HEK293 (cell line): ENCODE measurements around the gene PYGM.

Experiments used
- CTCF ChIA-PET: fragments of 350-600 bp; formaldehyde crosslinking; extraction: SDS; loops from one replicate; lab custom pipeline; 2021; ENCODE audit warnings: antibody characterized with exemption; lab: Yijun Ruan, JAX
- POLR2A ChIA-PET: fragments of 300-600 bp; formaldehyde crosslinking; extraction: SDS; loops from one replicate; lab custom pipeline; 2020; ENCODE audit warnings: antibody characterized with exemption, inconsistent platforms; lab: Yijun Ruan, JAX
- H3K27ac ChIP-seq: fragments of 200-500 bp; sonication (Bioruptor generic); 2 replicates; pipeline ENCODE4 v1.5.1; 2014; ENCODE audit warnings: low read depth, low read length, control low read depth, inconsistent platforms; ENCODE audit errors: extremely low read depth
- H3K36me3 ChIP-seq, 2 experiments: fragments of 200-500 bp in 1 of 2; sonication (Bioruptor generic) in 1 of 2; 1 replicate in 1 of 2; 2 replicates in 1 of 2; pipeline ENCODE4 v1.5.1; 2014 to 2017; ENCODE audit warnings: inconsistent platforms in 2 of 2, low read length in 2 of 2; ENCODE audit not compliant: control insufficient read depth in 2 of 2, insufficient read depth in 1 of 2
- H3K4me1 ChIP-seq: fragments of 200-500 bp; sonication (Bioruptor generic); 2 replicates; pipeline ENCODE4 v1.5.1; 2014; ENCODE audit warnings: mild to moderate bottlenecking, low read length, inconsistent platforms; ENCODE audit not compliant: control insufficient read depth, insufficient read depth
- H3K4me3 ChIP-seq: 2 replicates; pipeline ENCODE4 v1.5.1; 2011; ENCODE audit warnings: low read depth, mild to moderate bottlenecking, control low read depth, low read length, moderate library complexity
- H3K9me3 ChIP-seq: fragments of 200-500 bp; sonication (Bioruptor generic); 2 replicates; pipeline ENCODE4 v1.5.1; 2014; ENCODE audit warnings: low read depth, low read length, inconsistent platforms; ENCODE audit not compliant: control insufficient read depth, insufficient read depth
- ZBTB48 ChIP-seq: fragments of 450-650 bp; formaldehyde crosslinking; IDR thresholded peaks from 2 replicates; pipeline ENCODE4 v1.5.1; 2016; ENCODE audit warnings: missing biosample characterization, missing genetic modification characterization
- ZFP69B ChIP-seq: fragments of 450-650 bp; formaldehyde crosslinking; IDR thresholded peaks from 2 replicates; pipeline ENCODE4 v1.5.1; 2016; ENCODE audit warnings: missing biosample characterization, missing genetic modification characterization
- ZNF157 ChIP-seq: fragments of 450-650 bp; formaldehyde crosslinking; IDR thresholded peaks from 2 replicates; pipeline ENCODE4 v1.5.1; 2016; ENCODE audit warnings: missing biosample characterization, missing genetic modification characterization
- ZNF202 ChIP-seq: fragments of 450-650 bp; formaldehyde crosslinking; IDR thresholded peaks from 2 replicates; pipeline ENCODE4 v1.5.1; 2016; ENCODE audit warnings: missing biosample characterization, missing genetic modification characterization, borderline replicate concordance
- ZNF211 ChIP-seq: fragments of 450-650 bp; formaldehyde crosslinking; IDR thresholded peaks from 2 replicates; pipeline ENCODE4 v1.5.1; 2016; ENCODE audit warnings: low read depth, missing biosample characterization, missing genetic modification characterization
- ZNF24 ChIP-seq: fragments of 450-650 bp; formaldehyde crosslinking; IDR thresholded peaks from 2 replicates; pipeline ENCODE4 v1.5.1; 2016; ENCODE audit warnings: missing biosample characterization, missing genetic modification characterization
- ZNF266 ChIP-seq: fragments of 450-650 bp; formaldehyde crosslinking; IDR thresholded peaks from 2 replicates; pipeline ENCODE4 v1.5.1; 2016; ENCODE audit warnings: missing biosample characterization, missing genetic modification characterization, low read depth
- ZNF341 ChIP-seq: fragments of 450-650 bp; formaldehyde crosslinking; IDR thresholded peaks from 2 replicates; pipeline ENCODE4; 2016; ENCODE audit warnings: low read depth, missing biosample characterization, missing genetic modification characterization
- ZNF514 ChIP-seq: fragments of 450-650 bp; formaldehyde crosslinking; IDR thresholded peaks from 2 replicates; pipeline ENCODE4 v1.5.1; 2016; ENCODE audit warnings: missing biosample characterization, missing genetic modification characterization
- ZNF610 ChIP-seq: fragments of 450-650 bp; formaldehyde crosslinking; IDR thresholded peaks from 2 replicates; pipeline ENCODE4 v1.5.1; 2016; ENCODE audit warnings: missing biosample characterization, missing genetic modification characterization, borderline replicate concordance
- ZNF626 ChIP-seq: fragments of 450-650 bp; sonication (Bioruptor Pico); formaldehyde crosslinking; IDR thresholded peaks from 2 replicates; pipeline ENCODE4 v1.5.1; 2018; ENCODE audit warnings: missing biosample characterization, missing genetic modification characterization, inconsistent platforms
- TF ChIP-seq, protein P1 (sequence below): fragments of 450-650 bp; formaldehyde crosslinking; IDR thresholded peaks from 2 replicates; pipeline ENCODE4 v1.5.1; 2016; ENCODE audit warnings: missing biosample characterization, missing genetic modification characterization
- TF ChIP-seq, protein P2 (sequence below): fragments of 450-650 bp; formaldehyde crosslinking; IDR thresholded peaks from 2 replicates; pipeline ENCODE4 v1.5.1; 2016; ENCODE audit warnings: missing biosample characterization, missing genetic modification characterization
- TF ChIP-seq, protein P3 (sequence below): fragments of 450-650 bp; formaldehyde crosslinking; IDR thresholded peaks from 2 replicates; pipeline ENCODE4 v1.5.1; 2016; ENCODE audit warnings: missing biosample characterization, missing genetic modification characterization
- TF ChIP-seq, protein P4 (sequence below): fragments of 450-650 bp; formaldehyde crosslinking; IDR thresholded peaks from 2 replicates; pipeline ENCODE4 v1.5.1; 2016; ENCODE audit warnings: missing biosample characterization, missing genetic modification characterization
- TF ChIP-seq, protein P5 (sequence below): fragments of 450-650 bp; formaldehyde crosslinking; IDR thresholded peaks from 2 replicates; pipeline ENCODE4 v1.5.1; 2016; ENCODE audit warnings: missing biosample characterization, missing genetic modification characterization
- TF ChIP-seq, protein P6 (sequence below): fragments of 450-650 bp; formaldehyde crosslinking; IDR thresholded peaks from 2 replicates; pipeline ENCODE4 v1.5.1; 2016; ENCODE audit warnings: missing biosample characterization, missing genetic modification characterization
- TF ChIP-seq, protein P7 (sequence below): fragments of 450-650 bp; formaldehyde crosslinking; IDR thresholded peaks from 2 replicates; pipeline ENCODE4 v1.5.1; 2016; ENCODE audit warnings: missing biosample characterization, missing genetic modification characterization, borderline replicate concordance

Gene PYGM

DNA sequence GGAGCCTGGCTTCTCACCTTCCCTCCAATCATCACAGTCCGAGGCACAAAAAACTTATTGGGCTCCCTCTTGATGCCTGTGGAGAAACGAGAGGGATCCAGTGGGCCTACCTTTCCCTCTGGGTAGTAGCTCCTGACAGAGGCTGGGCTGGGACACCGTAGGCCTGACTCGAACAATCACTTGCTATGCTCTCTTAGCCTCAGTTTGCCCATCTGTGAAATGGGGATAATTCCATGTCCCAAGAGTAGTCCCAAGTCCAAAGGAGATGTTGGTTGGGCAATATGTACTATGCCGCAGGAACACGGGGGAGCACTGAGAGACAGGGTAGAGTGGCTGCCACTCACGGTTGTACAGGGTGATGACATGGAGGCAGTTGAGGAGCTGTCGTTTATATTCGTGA is 8.2 kb downstream of the PYGM start:
- H3K4me1 ChIP-seq: no peaks in the 10 kb centered on the region
- ChIA-PET CTCF (interaction anchor here (0.6 to 1.7 kb wide), 5 partner anchors 8 to 262 kb away, joined by 3 to 15 read pairs (median 4); partner anchors contain the start of gene RASGRP2), POLR2A (interaction anchor here (0.6 kb wide), 1 partner anchor 582 kb away, joined by 3 read pairs; the partner anchor contains the start of gene DPF2)
- H3K36me3 ChIP-seq: peaks cover 0 to 3% of the 10 kb centered on the region in 2 experiments; a peak in 1 of 3 replicates
- H3K27ac ChIP-seq: no peak overlapping the region
- H3K4me3 ChIP-seq: no peak overlapping the region
- H3K9me3 ChIP-seq: no peaks in the 10 kb centered on the region
- no peak for TF ChIP-seq ZNF266 (tag by site-specific recombination)
- TF ChIP-seq ZFP69B (tag by site-specific recombination): no peak
- TF ChIP-seq, protein P1, sequence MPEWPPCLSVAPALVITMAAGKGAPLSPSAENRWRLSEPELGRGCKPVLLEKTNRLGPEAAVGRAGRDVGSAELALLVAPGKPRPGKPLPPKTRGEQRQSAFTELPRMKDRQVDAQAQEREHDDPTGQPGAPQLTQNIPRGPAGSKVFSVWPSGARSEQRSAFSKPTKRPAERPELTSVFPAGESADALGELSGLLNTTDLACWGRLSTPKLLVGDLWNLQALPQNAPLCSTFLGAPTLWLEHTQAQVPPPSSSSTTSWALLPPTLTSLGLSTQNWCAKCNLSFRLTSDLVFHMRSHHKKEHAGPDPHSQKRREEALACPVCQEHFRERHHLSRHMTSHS (tag by site-specific recombination): no peak
- no peak for TF ChIP-seq ZNF211 (tag by site-specific recombination)
- TF ChIP-seq ZNF626: no peak
- TF ChIP-seq ZNF610 (tag by site-specific recombination): no peak
- TF ChIP-seq, protein P2, sequence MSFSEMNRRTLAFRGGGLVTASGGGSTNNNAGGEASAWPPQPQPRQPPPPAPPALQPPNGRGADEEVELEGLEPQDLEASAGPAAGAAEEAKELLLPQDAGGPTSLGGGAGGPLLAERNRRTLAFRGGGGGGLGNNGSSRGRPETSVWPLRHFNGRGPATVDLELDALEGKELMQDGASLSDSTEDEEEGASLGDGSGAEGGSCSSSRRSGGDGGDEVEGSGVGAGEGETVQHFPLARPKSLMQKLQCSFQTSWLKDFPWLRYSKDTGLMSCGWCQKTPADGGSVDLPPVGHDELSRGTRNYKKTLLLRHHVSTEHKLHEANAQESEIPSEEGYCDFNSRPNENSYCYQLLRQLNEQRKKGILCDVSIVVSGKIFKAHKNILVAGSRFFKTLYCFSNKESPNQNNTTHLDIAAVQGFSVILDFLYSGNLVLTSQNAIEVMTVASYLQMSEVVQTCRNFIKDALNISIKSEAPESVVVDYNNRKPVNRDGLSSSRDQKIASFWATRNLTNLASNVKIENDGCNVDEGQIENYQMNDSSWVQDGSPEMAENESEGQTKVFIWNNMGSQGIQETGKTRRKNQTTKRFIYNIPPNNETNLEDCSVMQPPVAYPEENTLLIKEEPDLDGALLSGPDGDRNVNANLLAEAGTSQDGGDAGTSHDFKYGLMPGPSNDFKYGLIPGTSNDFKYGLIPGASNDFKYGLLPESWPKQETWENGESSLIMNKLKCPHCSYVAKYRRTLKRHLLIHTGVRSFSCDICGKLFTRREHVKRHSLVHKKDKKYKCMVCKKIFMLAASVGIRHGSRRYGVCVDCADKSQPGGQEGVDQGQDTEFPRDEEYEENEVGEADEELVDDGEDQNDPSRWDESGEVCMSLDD: no peak
- TF ChIP-seq, protein P3, sequence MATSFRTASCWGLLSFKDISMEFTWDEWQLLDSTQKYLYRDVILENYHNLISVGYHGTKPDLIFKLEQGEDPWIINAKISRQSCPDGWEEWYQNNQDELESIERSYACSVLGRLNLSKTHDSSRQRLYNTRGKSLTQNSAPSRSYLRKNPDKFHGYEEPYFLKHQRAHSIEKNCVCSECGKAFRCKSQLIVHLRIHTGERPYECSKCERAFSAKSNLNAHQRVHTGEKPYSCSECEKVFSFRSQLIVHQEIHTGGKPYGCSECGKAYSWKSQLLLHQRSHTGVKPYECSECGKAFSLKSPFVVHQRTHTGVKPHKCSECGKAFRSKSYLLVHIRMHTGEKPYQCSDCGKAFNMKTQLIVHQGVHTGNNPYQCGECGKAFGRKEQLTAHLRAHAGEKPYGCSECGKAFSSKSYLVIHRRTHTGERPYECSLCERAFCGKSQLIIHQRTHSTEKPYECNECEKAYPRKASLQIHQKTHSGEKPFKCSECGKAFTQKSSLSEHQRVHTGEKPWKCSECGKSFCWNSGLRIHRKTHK (tag by site-specific recombination): no peak
- TF ChIP-seq, protein P4, sequence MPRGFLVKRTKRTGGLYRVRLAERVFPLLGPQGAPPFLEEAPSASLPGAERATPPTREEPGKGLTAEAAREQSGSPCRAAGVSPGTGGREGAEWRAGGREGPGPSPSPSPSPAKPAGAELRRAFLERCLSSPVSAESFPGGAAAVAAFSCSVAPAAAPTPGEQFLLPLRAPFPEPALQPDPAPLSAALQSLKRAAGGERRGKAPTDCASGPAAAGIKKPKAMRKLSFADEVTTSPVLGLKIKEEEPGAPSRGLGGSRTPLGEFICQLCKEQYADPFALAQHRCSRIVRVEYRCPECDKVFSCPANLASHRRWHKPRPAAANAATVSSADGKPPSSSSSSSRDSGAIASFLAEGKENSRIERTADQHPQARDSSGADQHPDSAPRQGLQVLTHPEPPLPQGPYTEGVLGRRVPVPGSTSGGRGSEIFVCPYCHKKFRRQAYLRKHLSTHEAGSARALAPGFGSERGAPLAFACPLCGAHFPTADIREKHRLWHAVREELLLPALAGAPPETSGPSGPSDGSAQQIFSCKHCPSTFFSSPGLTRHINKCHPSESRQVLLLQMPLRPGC (tag by site-specific recombination): no peak
- no peak for TF ChIP-seq ZNF202 (tag by site-specific recombination)
- TF ChIP-seq ZNF514: no peak
- TF ChIP-seq ZNF157 (tag by site-specific recombination): no peak
- TF ChIP-seq, protein P5, sequence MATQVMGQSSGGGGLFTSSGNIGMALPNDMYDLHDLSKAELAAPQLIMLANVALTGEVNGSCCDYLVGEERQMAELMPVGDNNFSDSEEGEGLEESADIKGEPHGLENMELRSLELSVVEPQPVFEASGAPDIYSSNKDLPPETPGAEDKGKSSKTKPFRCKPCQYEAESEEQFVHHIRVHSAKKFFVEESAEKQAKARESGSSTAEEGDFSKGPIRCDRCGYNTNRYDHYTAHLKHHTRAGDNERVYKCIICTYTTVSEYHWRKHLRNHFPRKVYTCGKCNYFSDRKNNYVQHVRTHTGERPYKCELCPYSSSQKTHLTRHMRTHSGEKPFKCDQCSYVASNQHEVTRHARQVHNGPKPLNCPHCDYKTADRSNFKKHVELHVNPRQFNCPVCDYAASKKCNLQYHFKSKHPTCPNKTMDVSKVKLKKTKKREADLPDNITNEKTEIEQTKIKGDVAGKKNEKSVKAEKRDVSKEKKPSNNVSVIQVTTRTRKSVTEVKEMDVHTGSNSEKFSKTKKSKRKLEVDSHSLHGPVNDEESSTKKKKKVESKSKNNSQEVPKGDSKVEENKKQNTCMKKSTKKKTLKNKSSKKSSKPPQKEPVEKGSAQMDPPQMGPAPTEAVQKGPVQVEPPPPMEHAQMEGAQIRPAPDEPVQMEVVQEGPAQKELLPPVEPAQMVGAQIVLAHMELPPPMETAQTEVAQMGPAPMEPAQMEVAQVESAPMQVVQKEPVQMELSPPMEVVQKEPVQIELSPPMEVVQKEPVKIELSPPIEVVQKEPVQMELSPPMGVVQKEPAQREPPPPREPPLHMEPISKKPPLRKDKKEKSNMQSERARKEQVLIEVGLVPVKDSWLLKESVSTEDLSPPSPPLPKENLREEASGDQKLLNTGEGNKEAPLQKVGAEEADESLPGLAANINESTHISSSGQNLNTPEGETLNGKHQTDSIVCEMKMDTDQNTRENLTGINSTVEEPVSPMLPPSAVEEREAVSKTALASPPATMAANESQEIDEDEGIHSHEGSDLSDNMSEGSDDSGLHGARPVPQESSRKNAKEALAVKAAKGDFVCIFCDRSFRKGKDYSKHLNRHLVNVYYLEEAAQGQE: no peak
- TF ChIP-seq, protein P6, sequence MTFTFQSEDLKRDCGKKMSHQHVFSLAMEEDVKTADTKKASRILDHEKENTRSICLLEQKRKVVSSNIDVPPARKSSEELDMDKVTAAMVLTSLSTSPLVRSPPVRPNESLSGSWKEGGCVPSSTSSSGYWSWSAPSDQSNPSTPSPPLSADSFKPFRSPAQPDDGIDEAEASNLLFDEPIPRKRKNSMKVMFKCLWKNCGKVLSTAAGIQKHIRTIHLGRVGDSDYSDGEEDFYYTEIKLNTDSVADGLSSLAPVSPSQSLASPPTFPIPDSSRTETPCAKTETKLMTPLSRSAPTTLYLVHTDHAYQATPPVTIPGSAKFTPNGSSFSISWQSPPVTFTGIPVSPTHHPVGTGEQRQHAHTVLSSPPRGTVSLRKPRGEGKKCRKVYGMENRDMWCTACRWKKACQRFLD (tag by site-specific recombination): no peak
- TF ChIP-seq ZBTB48: no peak
- no peak for TF ChIP-seq ZNF341 (tag by site-specific recombination)
- TF ChIP-seq, protein P7, sequence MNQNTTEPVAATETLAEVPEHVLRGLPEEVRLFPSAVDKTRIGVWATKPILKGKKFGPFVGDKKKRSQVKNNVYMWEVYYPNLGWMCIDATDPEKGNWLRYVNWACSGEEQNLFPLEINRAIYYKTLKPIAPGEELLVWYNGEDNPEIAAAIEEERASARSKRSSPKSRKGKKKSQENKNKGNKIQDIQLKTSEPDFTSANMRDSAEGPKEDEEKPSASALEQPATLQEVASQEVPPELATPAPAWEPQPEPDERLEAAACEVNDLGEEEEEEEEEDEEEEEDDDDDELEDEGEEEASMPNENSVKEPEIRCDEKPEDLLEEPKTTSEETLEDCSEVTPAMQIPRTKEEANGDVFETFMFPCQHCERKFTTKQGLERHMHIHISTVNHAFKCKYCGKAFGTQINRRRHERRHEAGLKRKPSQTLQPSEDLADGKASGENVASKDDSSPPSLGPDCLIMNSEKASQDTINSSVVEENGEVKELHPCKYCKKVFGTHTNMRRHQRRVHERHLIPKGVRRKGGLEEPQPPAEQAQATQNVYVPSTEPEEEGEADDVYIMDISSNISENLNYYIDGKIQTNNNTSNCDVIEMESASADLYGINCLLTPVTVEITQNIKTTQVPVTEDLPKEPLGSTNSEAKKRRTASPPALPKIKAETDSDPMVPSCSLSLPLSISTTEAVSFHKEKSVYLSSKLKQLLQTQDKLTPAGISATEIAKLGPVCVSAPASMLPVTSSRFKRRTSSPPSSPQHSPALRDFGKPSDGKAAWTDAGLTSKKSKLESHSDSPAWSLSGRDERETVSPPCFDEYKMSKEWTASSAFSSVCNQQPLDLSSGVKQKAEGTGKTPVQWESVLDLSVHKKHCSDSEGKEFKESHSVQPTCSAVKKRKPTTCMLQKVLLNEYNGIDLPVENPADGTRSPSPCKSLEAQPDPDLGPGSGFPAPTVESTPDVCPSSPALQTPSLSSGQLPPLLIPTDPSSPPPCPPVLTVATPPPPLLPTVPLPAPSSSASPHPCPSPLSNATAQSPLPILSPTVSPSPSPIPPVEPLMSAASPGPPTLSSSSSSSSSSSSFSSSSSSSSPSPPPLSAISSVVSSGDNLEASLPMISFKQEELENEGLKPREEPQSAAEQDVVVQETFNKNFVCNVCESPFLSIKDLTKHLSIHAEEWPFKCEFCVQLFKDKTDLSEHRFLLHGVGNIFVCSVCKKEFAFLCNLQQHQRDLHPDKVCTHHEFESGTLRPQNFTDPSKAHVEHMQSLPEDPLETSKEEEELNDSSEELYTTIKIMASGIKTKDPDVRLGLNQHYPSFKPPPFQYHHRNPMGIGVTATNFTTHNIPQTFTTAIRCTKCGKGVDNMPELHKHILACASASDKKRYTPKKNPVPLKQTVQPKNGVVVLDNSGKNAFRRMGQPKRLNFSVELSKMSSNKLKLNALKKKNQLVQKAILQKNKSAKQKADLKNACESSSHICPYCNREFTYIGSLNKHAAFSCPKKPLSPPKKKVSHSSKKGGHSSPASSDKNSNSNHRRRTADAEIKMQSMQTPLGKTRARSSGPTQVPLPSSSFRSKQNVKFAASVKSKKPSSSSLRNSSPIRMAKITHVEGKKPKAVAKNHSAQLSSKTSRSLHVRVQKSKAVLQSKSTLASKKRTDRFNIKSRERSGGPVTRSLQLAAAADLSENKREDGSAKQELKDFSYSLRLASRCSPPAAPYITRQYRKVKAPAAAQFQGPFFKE: no peak
- TF ChIP-seq ZNF24 (tag by site-specific recombination): no peak
